H4 (cell line): ENCODE measurements around the gene CHRNA4. TPM values are rescaled to one million over a fixed set of nuclear protein-coding genes. Genes with fewer than 3 reads are reported as not detected.

ENCODE experiments used
- DNase-seq: peaks from one replicate; pipeline ENCODE4 v3.0.0-alpha.2; 2015; ENCODE audit warnings: low spot score
- total RNA-seq: library from RNA; depleted of rRNA; stranded (reverse); fragments of >200 nt; shearing (Covaris generic); gene quantifications from 2 replicates; pipeline ENCODE4 v1.2.3, GENCODE V29; 2014

Gene CHRNA4
- total RNA-seq, 1 experiment from 2014 or later, result not detected

DNA sequence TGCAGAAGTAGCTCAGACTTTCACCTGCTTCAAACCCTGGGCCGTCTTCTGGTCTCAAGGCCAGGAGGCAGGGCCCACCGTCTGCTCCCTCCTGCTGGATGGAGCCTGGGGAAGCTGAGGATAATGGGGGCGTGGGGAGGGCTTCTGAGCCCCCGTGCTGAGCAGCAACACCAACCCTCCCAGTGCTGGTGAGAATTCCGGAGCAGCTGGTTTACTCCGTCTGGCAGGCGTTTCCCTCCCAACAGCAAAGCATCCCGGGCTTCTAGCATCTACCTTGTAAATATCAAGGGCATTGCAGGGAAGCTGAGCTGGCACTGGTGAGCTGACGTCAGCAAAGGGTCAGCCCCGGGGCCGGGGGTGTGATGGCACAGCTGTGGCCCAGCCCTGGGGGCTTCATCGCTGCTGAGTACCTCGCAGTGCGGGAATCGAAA, 16.8 kb upstream of the CHRNA4 start:
- no peak for DNase-seq

DNA sequence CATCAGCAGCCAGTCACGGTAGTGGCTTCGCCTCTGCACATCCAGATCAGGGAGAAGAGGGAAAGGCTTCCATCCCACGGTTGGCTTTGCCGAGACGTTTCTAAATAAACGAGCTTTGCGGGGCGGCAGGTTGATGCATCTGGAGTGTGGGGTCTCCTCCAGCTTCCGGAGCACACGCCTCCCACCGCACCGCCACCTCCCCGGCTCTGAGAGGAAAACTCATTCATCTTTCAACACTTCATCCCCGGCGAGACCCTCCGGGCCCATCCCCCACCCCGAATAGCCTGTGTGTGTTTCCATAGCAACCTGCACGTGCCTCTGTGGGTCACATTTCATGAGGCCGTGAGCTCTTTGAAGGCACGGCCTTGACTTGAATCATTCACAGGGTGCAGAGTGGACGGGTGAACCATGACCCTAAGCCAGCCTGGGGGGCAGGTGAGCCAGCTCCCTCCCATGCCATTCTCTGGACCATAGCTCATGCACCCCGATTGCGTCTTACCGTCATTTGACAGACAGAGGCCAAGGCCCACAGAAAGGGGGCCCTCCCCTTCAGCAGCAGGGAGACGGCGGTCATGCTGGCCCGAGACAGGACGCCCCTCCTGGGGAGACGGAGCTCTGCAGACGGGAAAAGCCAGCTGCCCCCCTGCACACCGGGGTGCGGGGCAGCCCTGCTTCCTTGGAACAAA, 16.2 kb upstream of the CHRNA4 start:
- DNase-seq, result no peak

DNA sequence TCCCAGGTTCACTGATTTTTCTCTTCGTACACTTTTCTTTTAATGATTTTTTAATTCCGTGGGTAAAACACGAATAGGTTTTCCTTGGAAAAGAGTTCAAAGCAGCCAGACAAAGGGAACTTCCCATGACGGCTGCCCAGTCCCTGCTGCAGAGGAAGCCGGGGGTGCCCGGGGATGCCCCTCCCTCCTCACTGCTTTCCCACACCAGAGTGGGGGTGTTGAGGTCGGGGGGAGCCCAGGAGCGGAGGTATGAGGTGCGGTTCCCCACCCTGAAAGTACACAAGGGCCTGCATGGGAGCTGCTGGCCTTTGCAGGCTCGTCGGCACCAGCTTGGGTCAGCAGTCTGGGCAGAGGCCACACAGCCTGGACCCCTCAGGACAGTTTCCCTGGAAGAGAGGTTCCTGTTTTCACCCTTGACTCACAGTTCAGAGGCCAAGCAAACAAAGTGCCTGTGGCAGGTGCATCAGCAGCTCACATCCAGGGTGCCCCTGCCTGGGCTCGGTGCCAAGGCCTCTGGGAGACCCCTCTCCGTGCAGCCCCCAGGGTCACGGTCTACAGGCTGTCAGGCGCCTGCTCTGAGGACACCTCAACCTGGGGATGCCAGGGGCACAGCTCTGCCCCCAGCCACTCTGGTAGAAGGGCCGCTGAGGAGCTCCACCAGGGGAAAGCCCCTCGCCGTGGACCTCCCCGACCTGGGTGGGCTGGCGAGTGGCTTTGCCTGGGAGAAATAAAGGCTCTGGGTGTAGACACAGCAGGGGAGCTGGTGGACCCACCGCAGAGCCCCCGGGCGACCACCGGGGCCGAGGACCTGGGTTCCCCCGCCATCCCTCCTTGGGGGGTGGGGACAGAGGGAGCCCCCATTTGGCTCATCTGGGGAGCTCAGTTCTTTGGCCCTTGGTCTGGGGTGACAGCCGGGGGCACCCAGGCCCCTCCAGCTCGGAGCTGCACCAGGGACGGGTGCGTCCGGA, 15.4 kb upstream of the CHRNA4 start:
- no peak for DNase-seq

DNA sequence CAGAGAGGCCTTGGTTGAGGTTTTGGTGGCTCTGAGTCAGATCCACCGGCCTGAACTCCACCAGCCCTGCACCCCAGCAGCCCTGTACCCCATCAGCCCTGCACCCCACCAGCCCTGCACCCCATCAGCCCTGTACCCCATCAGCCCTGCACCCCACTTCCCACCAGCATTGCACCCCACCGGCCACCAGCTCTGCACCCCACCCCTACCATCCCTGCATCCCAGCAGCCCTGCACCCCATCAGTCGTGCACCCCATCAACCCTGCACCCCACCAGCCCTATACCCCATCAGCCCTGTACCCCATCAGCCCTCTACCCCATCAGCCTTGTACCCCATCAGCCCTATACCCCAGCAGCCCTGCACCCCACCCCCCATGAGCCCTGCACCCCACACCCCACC, 14.3 kb upstream of the CHRNA4 start:
- no peak for DNase-seq

DNA sequence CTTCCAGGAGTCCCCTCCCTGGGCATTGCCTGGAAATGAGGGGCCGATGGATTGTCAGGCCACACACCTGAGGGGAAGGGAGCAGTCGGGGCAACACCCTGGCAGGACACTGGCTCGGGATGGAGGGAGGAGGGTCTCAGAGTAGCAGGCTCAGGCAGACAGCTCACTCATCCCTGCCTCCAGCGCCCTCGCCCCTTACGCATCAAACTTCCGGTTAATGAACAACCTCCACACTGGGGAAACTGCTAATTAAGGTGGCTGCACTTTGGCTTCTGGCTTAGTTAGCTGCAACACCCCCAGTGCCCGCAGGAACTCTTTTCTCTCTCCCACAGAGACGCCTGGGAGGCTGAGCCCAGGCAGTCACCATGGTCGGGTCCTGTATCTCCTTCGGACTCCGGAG, 13.4 kb upstream of the CHRNA4 start:
- no peak for DNase-seq

DNA sequence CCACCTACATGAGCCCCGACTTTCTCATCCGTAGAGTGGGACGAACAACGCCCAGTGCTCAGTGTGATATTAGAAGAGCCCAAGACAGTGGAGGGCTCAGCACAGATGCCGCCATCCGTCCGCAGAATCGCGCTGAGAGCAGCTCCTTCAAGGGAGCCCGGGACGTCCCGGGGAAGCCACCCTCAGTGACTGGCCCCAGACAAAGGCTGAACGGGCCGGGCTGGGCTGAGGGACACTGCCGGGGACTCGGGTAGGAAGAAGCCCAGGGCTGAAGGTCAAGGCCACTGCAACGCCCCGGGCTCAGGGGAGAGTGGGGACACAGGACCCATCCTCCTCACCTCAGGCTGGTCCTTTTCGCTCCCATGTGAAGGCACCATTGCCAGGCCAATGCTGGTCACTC, 12.8 kb upstream of the CHRNA4 start:
- DNase-seq, result no peak

DNA sequence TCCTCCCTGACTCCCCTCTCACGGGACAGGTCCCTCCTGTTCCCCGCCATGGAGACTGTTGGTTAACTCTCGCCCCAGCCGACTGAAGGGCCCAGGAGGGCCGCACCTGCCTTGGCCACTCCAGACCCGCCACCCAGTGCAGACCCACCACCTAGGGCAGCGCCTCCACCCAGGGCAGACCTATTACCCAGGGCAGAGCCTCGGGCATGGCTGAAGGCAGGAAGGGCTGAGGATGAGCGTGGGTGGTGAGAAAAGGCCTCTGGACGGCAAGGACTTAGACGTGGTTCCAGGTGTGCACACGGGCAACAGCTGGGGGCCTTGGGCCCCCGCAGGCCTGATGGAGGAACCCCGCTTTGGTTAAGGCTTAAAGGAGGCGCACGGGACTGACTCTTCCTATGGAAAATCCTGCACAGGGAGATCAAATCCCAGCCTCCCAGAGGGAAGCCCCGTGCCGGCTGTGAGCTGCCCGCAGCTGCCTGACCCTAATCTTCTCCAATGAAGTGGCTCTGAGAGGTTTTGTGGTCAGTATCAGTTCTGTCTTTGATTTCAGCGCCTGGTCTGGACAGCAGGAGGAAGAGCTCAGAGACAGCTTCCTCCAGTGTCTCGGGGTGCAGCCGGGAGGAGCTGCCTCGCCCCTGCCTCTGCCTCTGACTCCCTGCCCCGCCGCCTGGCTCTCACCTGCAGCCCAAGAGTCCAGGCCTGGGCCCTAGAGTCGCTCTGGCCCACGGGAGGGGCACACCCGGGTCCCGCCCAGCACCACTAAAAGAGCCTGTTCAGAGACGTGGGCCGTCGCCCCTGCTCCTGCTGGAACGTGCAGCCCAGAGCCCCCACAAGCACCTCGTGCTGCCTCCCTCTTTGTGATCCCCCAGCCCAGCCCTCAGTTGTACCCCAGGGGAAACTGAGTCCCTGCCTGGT, 12.1 kb upstream of the CHRNA4 start:
- no peak for DNase-seq

DNA sequence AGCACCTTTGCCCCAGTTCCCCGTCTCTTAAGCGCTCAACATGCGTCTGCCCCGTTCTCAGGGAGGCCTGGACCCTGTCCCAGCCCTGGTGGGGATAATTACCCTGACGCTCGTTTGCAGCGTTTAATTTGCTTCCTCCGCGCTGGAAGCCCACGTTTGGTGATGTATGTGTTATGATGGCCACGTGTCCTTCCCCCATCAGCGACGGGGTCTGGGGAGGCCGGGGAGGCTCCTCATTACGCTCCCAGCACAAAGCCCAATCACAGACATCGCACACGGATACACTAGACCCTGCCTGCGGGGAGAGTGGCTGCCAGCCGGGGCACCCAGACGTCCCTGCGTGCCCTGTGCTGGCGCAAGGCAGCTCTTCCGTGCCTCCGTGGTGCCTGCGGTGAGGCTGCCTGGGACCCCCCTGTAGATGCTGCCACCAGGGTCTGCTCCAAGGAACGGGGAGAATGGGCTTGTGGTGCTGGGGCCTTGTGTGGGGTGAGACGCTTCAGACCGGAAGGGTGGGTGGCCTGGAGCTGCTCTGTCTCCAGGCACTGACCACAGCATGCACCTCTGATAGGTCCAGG, 10.2 kb upstream of the CHRNA4 start:
- no peak for DNase-seq

DNA sequence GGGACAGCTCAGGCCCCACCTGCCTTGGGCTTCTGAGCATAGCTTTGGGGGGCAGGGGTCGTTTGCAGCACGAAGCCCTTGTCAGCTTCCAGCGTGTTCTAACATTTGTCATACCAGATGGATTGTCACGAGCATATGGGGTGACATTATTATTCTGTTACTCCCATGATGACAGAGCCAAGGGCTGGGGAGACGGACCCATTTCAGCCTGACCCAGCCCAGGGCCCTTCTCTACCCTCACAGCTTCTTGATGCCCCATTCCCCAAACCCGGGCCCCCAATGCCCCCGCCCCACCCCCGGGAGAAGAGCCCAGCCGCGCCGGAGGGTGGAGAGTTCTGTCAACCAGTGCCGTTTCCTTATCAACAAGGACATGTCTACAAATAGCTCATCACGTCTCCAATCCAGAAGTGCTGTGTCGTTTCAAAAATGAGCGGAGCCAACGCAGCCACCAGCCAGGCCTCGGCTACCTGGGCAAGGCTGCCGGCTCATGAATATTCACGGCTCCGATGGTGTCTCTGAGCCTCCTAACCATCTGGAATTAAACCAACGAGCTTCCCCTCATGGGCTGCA, 9.6 kb upstream of the CHRNA4 start:
- no peak for DNase-seq

DNA sequence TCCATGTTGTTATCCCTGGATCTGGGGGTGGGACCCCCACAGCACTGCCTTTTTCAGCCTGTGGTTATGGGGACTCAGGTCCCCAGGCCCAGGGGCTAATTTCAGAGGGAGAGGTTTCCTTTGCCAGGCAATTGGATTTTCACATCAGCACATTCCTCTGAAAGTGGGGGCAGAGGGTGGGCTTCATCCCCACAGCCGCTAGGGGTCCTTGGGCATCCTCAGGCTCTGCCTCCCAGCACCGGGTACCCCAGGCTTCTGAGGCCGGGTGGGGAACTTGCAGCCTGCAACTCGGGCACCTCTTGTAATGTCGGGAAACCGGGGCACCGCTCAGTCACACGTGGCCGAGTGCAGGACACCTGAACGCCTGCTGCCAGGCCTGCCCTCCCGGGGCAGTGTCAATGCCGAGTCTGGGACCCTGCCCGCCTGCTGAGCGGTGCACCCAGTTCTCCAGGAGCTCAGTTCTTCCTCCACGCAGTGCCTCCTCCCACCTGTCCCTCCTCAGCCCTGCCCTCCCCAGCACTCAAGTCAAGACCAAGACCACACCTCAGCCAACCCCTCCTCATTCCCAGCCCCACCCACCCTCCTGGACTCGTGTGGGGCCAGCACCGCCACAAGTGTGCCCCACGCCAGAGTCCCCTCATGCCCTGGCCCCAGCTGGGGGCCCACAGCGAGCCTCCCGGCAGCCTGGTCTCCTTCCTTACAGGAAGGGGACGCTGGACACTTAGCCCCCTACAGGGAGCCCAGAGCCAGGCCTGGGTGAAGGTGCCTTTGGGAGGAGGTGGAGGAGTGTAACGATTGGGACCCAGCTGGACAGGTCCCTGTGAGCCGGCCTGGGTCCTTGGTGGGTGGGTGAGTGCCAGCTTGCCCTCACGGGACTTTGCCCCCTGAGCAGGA, 8.8 kb upstream of the CHRNA4 start:
- DNase-seq, result no peak

DNA sequence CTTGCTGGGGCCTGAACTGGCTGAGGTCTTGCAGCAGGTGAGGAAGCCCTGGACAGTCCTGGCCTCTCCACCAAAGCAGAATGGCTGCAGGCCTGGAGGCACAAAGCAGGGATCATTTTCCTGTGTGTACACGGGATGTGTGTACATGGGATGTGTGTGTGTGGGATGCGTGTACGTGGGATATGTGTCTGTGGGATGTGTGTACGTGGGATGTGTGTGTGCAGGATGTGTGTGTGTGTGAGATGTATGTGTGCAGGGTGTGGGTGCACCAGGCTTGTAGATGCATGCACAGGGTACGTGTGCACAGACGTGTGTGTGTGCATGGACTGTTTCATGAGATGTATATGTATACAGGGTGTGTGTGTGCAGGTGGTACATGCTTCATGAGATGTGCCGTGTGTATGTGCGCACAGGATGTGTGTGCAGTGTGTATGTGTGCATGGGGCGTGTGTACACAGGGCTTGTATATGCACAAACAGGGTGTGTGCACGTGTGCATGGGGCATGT, 7.9 kb upstream of the CHRNA4 start:
- no peak for DNase-seq

DNA sequence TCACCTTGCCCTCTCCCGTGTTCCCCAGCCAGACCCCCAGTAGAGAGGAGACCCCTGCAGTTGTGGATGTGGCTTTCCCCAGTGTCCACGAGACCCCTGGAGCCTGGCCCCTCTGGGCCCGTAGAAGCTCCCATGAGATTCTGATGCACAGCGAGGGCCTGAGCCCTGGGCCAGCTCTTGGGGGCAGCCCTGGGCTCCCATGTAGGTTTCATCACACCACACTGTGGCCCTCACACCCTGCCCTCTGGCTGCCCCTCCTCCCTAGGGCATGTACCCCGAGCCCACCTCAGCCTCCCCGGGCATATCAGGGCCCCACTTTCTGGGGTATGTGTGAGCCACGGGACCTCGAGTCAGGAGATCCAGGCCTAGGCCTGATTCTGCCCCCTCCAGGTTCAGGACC, 7.0 kb upstream of the CHRNA4 start:
- no peak for DNase-seq

DNA sequence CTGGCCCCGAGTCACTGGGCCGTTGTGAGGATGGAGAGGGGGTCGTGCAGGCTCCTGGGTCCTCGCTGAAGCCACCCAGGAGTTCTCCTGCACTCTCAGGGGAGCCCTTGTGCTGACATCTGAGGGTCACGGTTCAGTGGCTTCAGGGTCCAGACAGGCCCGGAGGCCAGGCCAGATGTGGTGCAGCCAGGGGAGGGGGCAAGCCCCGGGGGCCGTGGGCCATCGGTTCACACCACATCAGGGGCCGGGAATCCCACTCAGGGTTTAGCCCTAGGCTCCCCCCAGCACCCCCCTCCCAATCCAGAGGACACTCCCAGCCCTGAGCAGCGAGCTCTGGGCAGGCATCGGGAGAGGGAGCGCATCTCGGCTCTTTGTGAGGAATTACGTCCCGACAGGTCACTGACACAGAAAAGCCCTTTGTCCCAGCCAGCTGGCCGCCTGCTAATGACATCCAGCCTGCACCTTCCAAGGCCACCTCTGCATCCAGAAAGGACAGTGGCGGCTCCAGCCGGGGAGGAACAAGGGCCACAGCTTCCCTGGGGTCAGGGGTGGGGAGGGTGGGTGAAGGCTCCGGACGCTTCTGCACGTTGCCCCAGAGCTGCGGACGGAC, 6.4 kb upstream of the CHRNA4 start:
- DNase-seq, result no peak

DNA sequence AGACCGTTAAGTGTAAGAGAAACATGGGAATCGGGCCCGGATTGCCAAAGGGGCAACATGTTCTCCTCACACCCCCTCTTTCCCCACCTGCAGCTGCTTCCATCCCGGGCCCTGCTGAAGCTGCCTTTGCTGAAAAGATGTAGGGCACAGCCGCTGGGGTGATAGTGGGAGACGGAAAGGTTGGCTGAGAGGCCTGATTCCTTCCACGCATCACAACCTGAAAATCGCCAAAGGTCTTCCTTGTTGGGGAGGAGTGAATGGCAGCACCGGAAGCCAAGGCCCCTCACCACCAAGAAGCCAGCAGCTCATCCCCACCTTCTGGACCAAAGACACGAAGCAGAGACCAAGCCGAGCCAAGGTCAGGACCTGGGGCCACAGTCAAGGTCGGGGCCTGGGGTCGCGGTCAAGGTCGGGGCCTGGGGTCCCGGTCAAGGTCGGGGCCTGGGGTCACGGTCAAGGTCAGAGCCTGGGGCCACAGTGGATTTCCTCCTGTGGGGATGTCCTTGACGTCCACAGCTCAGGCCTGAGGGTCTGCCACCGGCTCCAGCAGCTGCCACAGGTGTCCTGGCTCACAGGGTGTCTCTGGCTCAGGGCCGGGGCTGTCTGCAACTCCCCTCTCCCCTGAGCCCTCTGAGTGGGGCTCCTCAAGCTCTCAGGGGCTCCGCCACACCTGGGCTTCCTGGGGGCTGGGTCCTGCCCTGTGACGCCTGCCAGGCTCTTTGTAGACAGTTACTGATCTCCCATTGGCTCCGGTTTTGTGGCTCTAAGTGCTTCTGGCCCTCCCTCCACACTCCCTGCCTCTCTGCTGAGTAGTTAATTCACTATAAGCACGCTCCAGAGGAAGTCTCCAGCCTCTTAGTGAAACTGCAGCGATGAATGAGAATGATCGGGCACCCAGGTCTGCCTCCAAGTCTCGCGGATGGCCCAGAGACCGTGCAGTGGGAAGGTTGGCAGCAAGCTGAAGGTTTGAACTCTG, 5.5 kb upstream of the CHRNA4 start:
- no peak for DNase-seq

DNA sequence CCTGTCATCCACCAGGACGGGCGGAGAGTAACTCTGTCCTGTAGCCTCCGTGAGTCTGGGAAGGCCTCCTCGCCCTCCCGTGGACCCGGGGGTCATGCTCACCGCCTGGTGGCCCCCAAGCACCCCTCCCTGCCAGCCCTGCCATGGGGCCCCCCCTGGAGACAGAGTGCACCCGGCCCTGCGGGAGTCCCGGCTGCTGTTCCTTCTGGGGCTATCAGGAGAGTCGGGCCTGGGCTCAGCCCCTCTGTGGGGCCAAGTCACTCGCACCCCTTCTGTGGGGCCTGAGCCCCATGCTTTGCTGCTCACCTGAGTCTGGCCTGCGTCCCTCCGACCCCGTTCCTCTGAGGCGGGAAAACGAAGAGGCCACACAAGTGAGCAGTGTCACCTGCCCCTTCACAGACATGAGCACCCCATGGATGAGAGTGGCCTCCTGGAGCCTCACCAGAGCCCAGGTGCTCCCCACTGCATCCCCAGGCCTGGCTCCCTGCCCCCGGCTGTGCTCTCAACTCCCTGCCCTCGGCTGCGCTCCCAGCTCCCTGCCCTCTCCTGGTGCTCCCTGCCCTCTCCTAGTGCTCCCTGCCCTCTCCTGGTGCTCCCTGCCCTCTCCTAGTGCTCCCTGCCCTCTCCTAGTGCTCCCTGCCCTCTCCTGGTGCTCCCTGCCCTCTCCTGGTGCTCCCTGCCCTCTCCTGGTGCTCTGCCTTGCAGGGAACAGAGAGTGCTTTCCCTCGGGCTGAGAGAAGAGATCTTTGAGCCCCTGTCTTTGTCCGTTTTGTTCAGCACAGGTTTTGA, 4.6 kb upstream of the CHRNA4 start:
- no peak for DNase-seq

DNA sequence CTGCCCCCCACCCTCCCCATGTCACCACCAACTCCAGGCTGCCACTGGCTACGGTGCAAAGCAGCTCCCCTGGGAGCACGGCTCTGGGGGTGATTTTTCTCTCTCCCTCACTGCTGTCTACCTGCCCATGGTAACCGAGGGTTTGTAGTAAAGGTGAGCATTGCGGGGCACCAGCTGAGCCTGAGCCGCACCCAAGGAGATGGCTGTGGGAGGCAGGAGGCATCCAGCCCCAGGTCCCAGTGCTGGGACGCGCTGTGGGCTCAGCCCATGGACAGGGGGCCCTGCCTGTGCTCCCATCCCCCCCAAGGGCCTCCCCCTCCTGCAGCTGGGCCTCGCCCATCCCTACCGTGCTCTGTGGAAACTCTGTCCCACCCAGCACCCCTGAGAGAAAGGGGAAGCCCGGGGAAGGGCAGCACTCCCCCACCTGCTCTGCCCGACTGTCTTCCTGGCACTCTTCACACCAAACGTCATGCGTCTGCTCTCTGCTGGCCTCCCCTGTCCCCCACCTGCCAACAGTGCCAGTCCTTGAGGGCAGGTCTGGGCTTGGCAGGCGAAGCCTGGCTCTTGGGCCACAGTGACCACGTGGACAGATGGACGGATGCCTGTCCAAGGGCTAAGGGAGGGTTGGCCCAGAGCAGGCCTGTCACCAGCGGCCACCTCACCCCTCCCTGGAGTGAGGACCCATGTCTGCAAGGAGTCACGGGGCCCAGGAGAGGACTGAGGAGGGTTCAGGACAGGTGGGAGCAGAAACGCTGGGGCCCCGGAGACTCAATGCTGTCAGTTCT, 3.8 kb upstream of the CHRNA4 start:
- DNase-seq, result no peak
